22Rv1 (cell line): ENCODE measurements around the gene LAMA5.

ENCODE experiments used
- H3K27ac ChIP-seq: fragments of 450-650 bp; 2 replicates; pipeline ENCODE4 v1.5.1; 2017
- ZFX ChIP-seq: fragments of 450-650 bp; IDR thresholded peaks from 2 replicates; pipeline ENCODE4 v1.6.1; 2017; ENCODE audit warnings: antibody characterized with exemption, borderline replicate concordance
- TF ChIP-seq, protein P1 (sequence below): fragments of 450-650 bp; IDR thresholded peaks from 2 replicates; pipeline ENCODE4 v1.5.1; 2017; ENCODE audit warnings: mild to moderate bottlenecking

Gene LAMA5

DNA sequence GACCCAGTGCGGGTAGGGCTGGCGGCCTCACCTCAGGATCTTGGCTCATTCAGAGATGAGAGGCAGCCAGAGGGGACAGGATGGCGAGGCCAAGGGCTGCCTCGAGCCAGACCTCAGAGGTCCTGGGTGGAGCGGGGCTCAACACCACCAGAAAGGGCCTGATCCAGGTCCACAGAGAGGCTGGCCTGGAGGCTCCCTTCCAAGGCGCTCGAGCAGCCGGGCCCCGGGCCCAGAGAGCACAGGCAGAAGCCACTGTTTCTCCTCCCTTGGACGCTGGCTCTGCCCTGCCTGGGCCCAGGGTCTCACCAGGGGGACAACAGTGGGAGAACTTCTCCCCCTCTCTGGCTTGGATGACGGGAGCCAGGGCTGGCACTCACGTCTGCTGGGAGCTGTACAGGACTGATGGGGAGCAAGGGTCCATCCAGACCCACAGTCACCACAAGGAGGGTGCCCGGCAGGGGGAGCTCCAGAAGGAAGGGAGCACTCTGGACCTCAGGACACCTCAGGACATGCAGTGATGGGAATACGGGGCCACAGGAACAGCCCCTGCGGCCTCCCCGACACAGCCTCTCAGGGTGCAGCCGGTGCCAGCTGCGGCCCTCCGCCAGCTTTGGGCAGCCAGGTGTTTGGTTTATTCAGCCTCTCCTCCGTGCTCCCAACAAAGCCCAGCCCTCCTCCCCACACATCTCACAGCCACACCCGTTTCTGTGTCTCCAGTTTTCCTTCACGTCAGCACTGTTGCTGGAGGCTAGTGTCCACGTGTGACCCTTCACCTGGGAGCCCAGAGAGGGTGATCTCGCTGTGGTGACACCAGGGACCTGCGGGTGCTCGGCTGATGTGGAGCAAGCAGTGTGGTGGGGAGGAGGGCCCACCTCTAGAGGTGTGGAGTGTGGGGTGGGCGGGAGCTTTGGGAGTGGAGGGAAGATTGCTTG is 28.5 kb upstream of the LAMA5 start:
- TF ChIP-seq, protein P1, sequence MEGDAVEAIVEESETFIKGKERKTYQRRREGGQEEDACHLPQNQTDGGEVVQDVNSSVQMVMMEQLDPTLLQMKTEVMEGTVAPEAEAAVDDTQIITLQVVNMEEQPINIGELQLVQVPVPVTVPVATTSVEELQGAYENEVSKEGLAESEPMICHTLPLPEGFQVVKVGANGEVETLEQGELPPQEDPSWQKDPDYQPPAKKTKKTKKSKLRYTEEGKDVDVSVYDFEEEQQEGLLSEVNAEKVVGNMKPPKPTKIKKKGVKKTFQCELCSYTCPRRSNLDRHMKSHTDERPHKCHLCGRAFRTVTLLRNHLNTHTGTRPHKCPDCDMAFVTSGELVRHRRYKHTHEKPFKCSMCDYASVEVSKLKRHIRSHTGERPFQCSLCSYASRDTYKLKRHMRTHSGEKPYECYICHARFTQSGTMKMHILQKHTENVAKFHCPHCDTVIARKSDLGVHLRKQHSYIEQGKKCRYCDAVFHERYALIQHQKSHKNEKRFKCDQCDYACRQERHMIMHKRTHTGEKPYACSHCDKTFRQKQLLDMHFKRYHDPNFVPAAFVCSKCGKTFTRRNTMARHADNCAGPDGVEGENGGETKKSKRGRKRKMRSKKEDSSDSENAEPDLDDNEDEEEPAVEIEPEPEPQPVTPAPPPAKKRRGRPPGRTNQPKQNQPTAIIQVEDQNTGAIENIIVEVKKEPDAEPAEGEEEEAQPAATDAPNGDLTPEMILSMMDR, result no peak
- no peak for TF ChIP-seq ZFX
- H3K27ac ChIP-seq, result no peak overlapping the region

DNA sequence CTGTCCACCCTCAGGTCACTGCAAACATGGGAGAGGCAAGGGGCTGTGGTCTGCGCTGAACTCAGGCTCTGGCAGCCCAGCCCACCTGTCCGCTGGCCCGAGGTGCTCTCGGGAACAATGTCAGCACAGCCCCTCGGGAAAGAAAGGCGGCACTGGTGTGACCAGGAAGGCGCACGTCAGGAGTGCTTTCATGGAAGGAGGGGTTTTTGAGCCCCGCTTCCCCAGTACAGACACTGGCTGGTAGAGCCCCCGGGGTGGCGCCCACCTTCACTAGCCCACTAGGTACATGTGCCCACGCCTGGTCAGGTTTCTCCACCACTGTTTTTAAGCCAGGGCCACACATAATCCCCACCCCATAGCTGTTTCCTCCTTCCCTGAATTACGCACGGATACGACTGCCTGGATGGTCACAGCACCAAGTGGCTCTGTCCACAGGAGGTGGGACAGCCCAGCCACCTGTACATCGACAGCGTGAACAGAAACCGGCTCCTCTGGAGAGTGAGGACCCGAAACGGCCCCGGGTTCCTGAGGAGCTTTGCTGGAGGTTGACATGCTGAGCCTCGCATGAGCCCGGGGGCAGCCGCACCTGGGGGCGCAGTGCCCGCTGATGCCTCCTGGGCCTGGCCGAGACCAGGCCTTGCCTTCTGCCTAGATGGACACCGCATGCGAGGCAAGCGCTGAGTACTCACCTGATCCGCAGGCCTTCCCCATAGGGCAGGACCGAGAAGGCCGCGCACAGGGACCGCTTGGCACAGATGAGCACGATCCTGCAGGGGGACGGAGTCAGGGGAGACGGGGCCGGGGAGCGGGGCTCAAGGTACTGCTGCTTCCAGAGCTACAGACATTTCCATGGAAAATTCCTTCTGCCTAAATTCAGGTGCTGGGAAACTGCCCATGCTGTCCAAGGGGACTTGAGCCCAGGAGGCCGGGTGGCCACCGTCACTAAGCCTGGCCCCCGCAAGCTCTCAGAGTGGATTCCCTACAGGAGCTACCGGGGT is 27.4 kb upstream of the LAMA5 start:
- TF ChIP-seq, protein P1, result no peak
- no peak for TF ChIP-seq ZFX
- H3K27ac ChIP-seq, result no peak overlapping the region

GRCh38 chr20:62393830-62394229 is 26.7 kb upstream of the LAMA5 start:
- no peak overlapping the region for H3K27ac ChIP-seq
- TF ChIP-seq, protein P1, result no peak
- no peak for TF ChIP-seq ZFX

DNA sequence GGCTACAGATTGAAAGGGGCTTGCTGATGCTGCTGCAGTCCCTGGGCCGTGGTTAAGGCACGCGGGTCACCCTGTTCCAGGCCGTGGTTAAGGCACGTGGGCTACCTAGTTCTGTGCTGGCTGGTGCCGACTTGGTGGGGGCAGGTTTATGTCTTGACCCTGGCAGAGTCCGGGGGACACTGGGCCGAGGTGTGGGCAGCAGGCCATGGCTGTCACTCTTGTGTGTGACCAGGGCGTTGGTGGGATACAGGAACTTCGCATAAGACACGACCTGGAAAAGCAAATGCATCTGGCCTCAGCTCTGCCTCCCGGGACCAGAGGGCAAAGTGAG is 26.2 kb upstream of the LAMA5 start:
- H3K27ac ChIP-seq, result no peak overlapping the region
- no peak for TF ChIP-seq ZFX
- TF ChIP-seq, protein P1, result no peak

- H3K27ac ChIP-seq, result no peak overlapping the region
- TF ChIP-seq, protein P1, result no peak
- TF ChIP-seq ZFX, result no peak
These were observed 25.7 kb upstream of the LAMA5 start for GRCh38 chr20:62392621-62393334.

DNA sequence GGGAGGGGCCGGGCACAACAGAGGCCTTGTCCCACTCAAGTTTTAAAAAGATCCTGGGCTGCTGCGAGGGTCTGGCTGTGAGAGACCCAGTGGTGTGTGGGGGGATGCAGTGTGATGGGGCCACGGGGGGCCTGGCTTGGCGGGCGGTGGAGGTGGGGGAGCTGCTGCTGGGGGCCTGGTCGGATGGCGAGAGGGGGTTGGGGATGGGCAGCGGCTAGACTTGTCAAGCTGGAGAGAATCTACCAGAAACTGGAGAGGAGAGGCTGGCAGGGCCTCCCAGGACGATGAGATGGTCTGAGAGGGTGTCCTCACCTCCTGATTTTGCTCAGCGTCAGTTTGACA is 24.9 kb upstream of the LAMA5 start:
- TF ChIP-seq, protein P1, result no peak
- no peak for TF ChIP-seq ZFX
- H3K27ac ChIP-seq, result no peak overlapping the region
